Stomach smooth muscle (tissue), 2 donors: Measurements from ENCODE around the gene C16orf54.
A peak's percentile ranks its signal among the peaks of the same experiment; 100 is the strongest.
"Not testable (repeated sequence)": the region's sequence is repeated elsewhere in the genome, so short reads cannot be mapped to it uniquely, and the experiment has no call there.

Experiments
- H3K27ac ChIP-seq: one replicate; pipeline ENCODE4 v1.7.0; 2013; ENCODE audit warnings: mild to moderate bottlenecking, low read length, inconsistent platforms
- H3K27me3 ChIP-seq, 2 donors: one replicate each; pipeline ENCODE4 v1.7.0; 2013; ENCODE audit warnings: low read length in 2 of 2; ENCODE audit not compliant: insufficient read depth in 2 of 2, control insufficient read depth in 1 of 2
- H3K36me3 ChIP-seq, 2 donors: one replicate each; pipeline ENCODE4 v1.7.0; 2013; ENCODE audit warnings: low read length in 2 of 2; ENCODE audit not compliant: control insufficient read depth in 2 of 2, insufficient read depth in 2 of 2
- H3K4me1 ChIP-seq: one replicate; pipeline ENCODE4 v1.7.0; 2013; ENCODE audit warnings: low read length; ENCODE audit not compliant: control insufficient read depth, insufficient read depth
- H3K4me3 ChIP-seq, 2 donors: one replicate each; pipeline ENCODE4 v1.7.0; 2013; ENCODE audit warnings: low read length in 2 of 2
- H3K9ac ChIP-seq, 2 donors: one replicate each; pipeline ENCODE4 v1.7.0; 2013; ENCODE audit warnings: low read length in 2 of 2, mild to moderate bottlenecking in 1 of 2
- H3K9me3 ChIP-seq, 2 donors: one replicate each; pipeline ENCODE4 v1.7.0; 2013; ENCODE audit warnings: low read length in 2 of 2; ENCODE audit not compliant: control insufficient read depth in 2 of 2
- donor health status: healthy.
- donor health status: Pancreatic carcinoma.

C16orf54 gene, protein sequence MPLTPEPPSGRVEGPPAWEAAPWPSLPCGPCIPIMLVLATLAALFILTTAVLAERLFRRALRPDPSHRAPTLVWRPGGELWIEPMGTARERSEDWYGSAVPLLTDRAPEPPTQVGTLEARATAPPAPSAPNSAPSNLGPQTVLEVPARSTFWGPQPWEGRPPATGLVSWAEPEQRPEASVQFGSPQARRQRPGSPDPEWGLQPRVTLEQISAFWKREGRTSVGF

DNA sequence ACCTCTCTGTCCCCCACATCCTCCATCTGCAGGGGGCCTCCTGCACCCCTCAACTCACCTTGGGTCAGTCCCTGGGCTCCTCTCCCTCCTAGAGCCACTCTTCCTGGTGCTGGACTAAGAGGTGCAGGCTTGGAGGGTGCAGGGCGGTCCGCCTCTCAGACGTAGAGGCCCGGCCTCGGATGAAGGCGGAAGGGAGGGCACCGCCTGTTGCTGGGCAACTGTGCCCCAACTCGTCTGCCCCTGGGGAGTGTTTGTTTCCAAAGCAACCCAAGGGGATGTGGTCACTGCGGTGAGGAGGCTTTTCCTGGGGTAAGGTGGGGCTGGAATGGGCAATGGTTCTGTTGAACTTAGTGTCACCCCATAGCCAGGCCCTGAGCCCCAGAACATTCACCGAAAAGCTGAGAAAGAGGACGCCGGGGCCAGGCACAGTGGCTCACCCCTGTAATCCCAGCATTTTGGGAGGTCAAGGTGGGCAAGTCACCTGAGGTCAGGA, at the start of gene C16orf54:
Gene C16orf54, minus strand, starts transcription at position 138 of the 493 bp plus-strand sequence. CDS start 1,039 bp downstream, outside the sequence.
- Histone ChIP-seq H3K27ac (no peak within 1 kb of the TSS), H3K4me1 (no peaks in the 10 kb centered on the region), H3K36me3 (no peaks in the 10 kb centered on the region), H3K4me3 (no peak within 1 kb of the TSS), H3K9ac (no peak within 1 kb of the TSS), H3K9me3 (no peaks in the 10 kb centered on the region), H3K27me3 (peaks cover 3% of the 10 kb centered on the region in 2 donors)

DNA sequence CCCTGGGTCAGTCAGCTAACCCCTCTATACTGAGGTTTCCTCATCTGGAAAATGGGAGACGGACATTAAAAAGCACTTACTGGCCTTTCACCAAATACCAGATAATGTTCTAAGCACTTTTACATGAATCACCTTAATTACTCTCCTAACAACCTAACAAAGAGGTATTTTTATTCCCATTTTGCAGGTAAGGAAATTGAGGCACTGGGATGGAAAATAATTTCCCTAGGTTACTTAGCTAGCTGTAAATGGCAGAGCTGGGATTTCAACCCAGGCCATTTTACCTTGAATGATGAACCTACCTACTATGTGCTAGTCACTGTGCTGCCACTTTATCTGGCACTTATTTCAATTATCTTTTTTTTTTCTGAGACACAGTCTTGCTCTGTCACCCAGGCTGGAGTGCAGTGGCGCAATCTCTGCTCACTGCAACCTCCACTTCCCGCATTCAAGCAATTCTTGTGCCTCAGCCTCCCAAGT, 48.5 kb upstream of the C16orf54 start:
- Histone ChIP-seq H3K27me3 (no peaks in the 10 kb centered on the region), H3K27ac (no peak overlapping the region), H3K9ac (no peak overlapping the region), H3K4me3 (no peak overlapping the region), H3K36me3 (peaks cover 13 to 18% of the 10 kb centered on the region in 2 donors), H3K4me1 (peaks cover 17% of the 10 kb centered on the region), H3K9me3 (no peaks in the 10 kb centered on the region)

DNA sequence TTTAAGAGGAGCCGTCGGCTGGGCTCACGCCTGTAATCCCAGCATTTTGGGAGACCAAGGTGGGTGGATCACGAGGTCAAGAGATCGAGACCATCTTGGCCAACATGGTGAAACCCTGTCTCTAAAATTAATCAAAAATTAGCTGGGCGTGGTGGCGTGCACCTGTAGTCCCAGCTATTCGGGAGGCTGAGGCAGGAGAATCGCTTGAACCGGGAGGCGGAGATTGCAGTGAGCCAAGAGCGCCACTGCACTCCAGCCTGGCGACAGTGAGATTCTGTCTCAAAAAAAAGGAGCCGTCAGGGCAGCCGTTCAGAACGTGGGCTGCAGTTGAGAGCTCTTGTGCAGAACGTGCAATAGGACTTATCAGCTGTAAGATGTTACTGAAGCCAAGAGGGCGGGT, 47.4 kb upstream of the C16orf54 start:
- H3K4me3 ChIP-seq, H3K9ac ChIP-seq, H3K27me3 ChIP-seq, H3K36me3 ChIP-seq, H3K9me3 ChIP-seq, H3K27ac ChIP-seq: not testable (repeated sequence)
- peaks cover 17% of the 10 kb centered on the region for H3K4me1 ChIP-seq

DNA sequence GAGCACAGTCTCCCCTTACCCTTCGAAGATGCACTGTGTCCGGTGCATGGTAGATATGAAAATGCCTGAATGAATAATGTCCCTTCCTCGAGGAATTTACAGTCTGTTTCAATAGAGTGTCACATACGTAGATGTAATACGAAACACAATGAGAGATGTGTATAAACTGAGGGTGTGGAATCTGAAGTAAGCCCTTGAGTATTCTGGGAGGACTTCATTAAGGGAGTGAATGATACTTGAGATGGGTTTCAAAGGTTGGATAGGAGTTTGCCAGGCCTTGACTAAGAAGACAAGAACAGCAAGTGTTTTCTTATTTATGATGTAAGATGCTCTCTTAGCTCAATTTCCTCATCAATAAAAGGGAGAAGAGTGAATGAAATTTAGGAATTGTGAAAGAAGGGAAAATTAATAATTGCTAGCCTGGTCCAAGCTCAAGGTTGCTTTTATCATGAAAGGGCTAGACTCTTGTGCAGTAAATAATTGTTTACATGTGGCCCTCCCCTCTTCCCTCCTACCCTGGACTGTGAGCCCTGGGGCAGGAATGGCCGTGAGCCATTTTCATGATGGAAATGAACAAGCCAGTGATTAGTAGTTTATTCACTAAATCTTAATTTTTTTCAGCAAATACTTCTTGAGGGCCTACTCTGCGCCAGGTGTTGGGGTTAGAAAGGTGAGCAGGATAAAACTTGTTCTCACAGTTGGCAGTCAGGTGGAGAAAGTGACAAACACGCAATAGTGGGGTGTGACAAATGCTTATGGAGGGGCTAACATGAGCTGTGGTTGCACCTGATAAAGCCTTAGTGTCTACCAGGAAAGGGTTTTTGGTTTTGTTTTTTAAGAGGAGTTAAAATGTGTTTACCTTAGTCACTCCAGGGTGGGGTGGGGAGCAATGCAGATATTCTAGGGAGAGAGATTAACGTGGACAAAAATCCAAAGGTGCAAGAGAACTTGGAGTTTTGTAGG, 46.3 kb upstream of the C16orf54 start:
- Histone ChIP-seq H3K27me3 (no peaks in the 10 kb centered on the region), H3K4me3 (peak overlapping the region; percentile 77 to 91), H3K27ac (no peak overlapping the region), H3K4me1 (peaks cover 17% of the 10 kb centered on the region), H3K9me3 (no peaks in the 10 kb centered on the region), H3K36me3 (peaks cover 0 to under 1% of the 10 kb centered on the region in 2 donors), H3K9ac (no peak overlapping the region)

DNA sequence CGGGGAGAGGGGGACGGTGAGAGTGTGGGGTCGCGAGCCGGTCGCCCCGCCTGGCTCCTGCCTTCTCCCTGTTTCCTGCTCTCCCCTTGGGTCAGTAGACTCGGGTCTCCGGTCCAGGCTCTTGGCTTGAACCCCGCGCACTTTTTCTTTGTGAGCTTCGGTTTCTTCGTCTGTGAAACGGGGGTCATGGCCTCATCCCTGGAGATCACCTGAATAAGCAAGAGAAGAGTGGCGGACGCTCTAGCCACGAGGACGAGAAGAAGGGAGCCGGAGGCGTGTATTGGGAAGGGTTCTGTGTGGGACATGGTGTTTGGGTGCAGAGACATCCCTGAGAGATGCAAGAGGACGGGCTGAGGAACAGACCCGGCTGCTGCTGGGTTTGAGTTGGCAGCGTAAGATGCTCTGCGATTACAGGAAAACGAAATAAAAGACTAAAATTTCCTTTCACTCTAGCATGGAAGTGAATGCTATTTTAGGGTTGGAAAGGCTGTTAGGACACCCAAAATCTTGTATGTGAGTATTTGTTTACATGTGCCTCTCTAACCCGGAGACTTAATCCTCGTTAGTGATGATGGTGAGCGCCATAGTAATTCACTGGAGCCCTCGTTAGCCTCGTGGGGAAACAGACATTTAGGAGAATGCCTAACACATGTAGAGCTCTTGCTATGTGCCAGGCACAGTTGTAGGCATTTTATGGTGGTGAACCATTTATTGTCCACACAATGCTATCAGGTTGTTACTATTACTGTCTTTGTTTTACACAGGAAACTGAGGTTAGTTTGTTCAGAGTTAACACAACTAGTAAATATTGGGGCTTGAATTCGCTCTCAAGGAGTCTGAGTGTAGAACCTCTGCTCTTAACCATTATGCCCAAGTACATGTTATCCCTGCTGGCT, 45.4 kb upstream of the C16orf54 start:
- Histone ChIP-seq H3K4me1 (peaks cover 17% of the 10 kb centered on the region), H3K4me3 (peak overlapping the region; percentile 77 to 91), H3K9ac (peak overlapping the region; percentile 59 to 64), H3K27me3 (no peaks in the 10 kb centered on the region), H3K36me3 (no peaks in the 10 kb centered on the region), H3K27ac (no peak overlapping the region), H3K9me3 (no peaks in the 10 kb centered on the region)

DNA sequence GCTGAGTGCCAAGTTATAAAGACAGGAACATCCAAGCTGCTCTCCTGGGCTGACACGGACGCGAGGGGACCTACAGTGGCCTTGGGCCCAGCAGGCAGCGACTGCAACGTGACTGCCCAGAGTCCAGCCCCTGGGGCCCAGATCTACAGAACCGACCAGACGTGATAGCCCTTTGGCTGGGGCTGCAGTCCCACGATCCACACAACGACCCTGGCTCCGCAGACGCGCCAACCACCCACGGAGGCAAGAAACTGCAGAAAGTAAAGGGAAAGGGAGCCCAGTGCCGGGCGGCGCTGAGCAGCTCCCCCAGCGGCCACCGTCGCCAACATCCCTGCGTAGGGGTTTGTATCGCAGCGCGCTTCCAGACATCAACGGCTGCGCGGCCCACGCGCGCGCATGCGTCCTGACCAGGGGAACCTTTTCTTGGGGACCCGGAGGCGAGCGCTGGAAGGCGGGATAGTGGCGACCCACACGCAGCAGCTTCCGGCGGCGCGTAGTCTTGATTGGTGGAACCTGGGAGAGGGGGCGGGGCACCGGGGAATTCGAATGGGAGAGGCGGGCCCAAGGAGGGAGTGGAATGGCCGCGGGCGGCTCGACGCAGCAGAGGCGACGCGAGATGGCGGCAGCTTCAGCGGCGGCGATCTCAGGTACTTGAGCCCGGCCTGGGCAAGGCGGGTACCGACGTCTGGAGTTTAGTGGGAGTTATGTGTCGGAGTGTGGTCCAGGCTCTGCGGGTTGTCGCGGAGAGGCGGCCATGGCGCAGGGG, 44.6 kb upstream of the C16orf54 start, which contains the start of gene KIF22:
Gene KIF22, plus strand, starts transcription at position 569 of the 766 bp plus-strand sequence. Its CDS starts 9 bp downstream, at position 578.
- Histone ChIP-seq H3K9ac (peak within 1 kb of the TSS; percentile 78 to 95), H3K9me3 (no peaks in the 10 kb centered on the region), H3K27me3 (no peaks in the 10 kb centered on the region), H3K4me3 (peak within 1 kb of the TSS; percentile 91 to 93), H3K4me1 (peaks cover 17% of the 10 kb centered on the region), H3K27ac (peak within 1 kb of the TSS; percentile 90), H3K36me3 (no peaks in the 10 kb centered on the region)

DNA sequence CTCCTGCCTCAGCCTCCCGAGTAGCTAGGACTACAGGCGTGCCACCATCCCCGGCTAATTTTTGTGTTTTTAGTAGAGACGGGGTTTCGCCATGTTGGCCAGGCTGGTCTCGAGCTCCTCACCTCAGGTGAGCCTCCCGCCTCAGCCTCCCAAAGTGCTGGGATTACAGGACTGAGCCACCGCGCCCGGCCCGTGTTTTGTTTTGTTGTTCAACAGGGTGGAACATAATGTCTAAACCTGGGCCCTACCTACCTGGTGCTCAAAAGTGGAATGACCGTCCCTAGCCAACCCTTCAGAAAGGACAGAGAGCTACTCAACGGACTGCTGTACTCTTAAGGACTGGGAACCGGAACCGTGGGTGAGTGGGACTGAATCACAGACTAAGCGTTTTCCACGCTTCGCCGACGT, 44.0 kb upstream of the C16orf54 start:
- Histone ChIP-seq H3K36me3 (no peaks in the 10 kb centered on the region), H3K27ac (peak overlapping the region; percentile 90), H3K4me3 (peak overlapping the region; percentile 91 to 93), H3K4me1 (peaks cover 22% of the 10 kb centered on the region), H3K27me3 (no peaks in the 10 kb centered on the region), H3K9ac (peak overlapping the region; percentile 78 to 95), H3K9me3 (no peaks in the 10 kb centered on the region)

DNA sequence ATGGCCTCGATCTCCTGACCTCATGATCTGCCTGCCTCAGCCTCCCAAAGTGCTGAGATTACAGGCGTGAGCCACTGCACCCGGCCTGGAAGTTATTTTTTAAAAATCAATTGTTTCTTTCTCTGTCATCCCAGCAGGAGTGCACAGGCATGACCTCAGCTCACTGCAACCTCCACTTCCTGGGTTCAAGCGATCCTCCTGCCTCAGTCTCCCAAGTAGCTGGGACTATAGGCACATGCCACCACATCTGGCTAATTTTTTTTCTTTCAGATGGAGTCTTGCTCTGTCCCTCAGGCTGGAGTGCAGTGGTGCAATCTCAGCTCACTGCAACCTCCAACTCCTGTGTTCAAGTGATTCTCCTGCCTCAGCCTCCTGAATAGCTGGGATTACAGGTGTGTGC, 41.4 kb upstream of the C16orf54 start:
- H3K4me1 ChIP-seq: peaks cover 22% of the 10 kb centered on the region
- not testable (repeated sequence) for H3K9ac ChIP-seq, H3K4me3 ChIP-seq, H3K27me3 ChIP-seq, H3K9me3 ChIP-seq, H3K36me3 ChIP-seq, H3K27ac ChIP-seq

DNA sequence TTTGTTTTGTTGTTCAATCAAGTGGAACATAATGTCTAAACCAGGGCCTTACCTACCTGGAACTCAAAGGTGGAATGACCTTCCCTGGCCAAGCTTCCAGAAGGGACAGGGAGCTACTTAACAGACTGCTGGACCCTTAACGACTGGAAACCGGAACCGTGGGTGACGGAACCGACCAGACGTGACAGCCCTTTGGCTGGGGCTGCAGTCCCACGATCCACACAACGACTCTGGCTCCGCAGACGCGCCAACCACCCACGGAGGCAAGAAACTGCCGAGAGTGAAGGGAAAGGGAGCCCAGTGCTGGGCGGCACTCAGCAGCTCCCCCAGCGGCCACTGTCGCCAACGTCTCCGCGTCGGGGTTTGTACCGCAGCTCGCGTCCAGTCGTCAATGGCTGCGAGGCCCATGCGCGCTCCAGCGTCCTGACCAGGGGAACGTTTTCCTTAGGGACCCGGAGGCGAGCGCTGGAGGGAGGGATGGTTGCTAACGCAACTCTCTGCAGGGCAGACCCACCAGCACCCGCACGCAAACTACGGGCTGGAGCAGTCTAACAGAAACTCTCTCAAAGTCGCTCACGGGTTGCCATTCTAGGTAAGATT, 39.2 kb upstream of the C16orf54 start:
- H3K27ac ChIP-seq: no peak overlapping the region
- H3K9me3 ChIP-seq: no peaks in the 10 kb centered on the region
- peak overlapping the region in 1 of 2 donors; percentile 29 for H3K9ac ChIP-seq
- peaks cover 0 to under 1% of the 10 kb centered on the region in 2 donors for H3K27me3 ChIP-seq
- peaks cover 9% of the 10 kb centered on the region for H3K4me1 ChIP-seq
- peak overlapping the region; percentile 56 to 63 for H3K4me3 ChIP-seq
- H3K36me3 ChIP-seq: no peaks in the 10 kb centered on the region
